Liver (tissue), 9 donors: ENCODE results near the gene KRTAP5-4. TPM values are rescaled to one million over a fixed set of nuclear protein-coding genes. Genes with fewer than 3 reads are reported as not detected.

Experiments used
- DNase-seq: peaks from one replicate; pipeline ENCODE4 v3.0.0-alpha.2; 2017; ENCODE audit warnings: low spot score
- H3K27ac ChIP-seq, 2 donors: one replicate each; pipeline ENCODE4 v1.7.0; 2013; ENCODE audit warnings: inconsistent platforms in 2 of 2, low read length in 2 of 2, control low read depth in 1 of 2, low read depth in 1 of 2, mild to moderate bottlenecking in 1 of 2
- H3K27me3 ChIP-seq, 4 donors: one replicate each; pipeline versions ENCODE4 v1.6.1 to v1.7.0; 2013; ENCODE audit warnings: low read length in 3 of 4, inconsistent platforms in 1 of 4, mild to moderate bottlenecking in 1 of 4, moderate library complexity in 1 of 4; ENCODE audit not compliant: control insufficient read depth in 4 of 4, insufficient read depth in 4 of 4
- H3K36me3 ChIP-seq, 4 donors: one replicate each; pipeline versions ENCODE4 v1.6.1 to v1.7.0; 2013; ENCODE audit warnings: low read length in 3 of 4, mild to moderate bottlenecking in 3 of 4, low read depth in 1 of 4, moderate library complexity in 1 of 4; ENCODE audit not compliant: control insufficient read depth in 4 of 4, insufficient read depth in 3 of 4
- H3K4me1 ChIP-seq, 4 donors: one replicate each; pipeline versions ENCODE4 v1.6.1 to v1.7.0; 2013; ENCODE audit warnings: low read length in 3 of 4, mild to moderate bottlenecking in 3 of 4, moderate library complexity in 1 of 4; ENCODE audit not compliant: control insufficient read depth in 4 of 4, insufficient read depth in 4 of 4
- H3K4me3 ChIP-seq, 3 donors: one replicate each; pipeline versions ENCODE4 v1.6.1 to v1.7.0; 2013; ENCODE audit warnings: low read length in 3 of 3, control low read depth in 1 of 3, low read depth in 1 of 3, mild to moderate bottlenecking in 1 of 3
- H3K9ac ChIP-seq, 2 donors: one replicate each; pipeline ENCODE4 v1.7.0; 2013; ENCODE audit warnings: low read length in 2 of 2, mild to moderate bottlenecking in 2 of 2, moderate library complexity in 2 of 2, control low read depth in 1 of 2, low read depth in 1 of 2
- H3K9me3 ChIP-seq, 4 donors: one replicate each; pipeline versions ENCODE4 v1.6.1 to v1.7.0; 2013; ENCODE audit warnings: low read length in 3 of 4; ENCODE audit not compliant: control insufficient read depth in 4 of 4
- EGR1 ChIP-seq, 2 donors: IDR thresholded peaks; 2 replicates each; pipeline ENCODE4 v1.6.1; 2016 to 2018; ENCODE audit warnings: antibody characterized with exemption in 2 of 2, low read depth in 2 of 2
- FOXA1 ChIP-seq: IDR thresholded peaks from 2 replicates; pipeline ENCODE4 v1.6.1; 2016; ENCODE audit warnings: antibody characterized with exemption
- FOXA2 ChIP-seq: IDR thresholded peaks from 2 replicates; pipeline ENCODE4 v1.6.1; 2016; ENCODE audit warnings: antibody characterized with exemption
- GABPA ChIP-seq, 2 donors: IDR thresholded peaks in 1 of 2; conservative IDR thresholded peaks in 1 of 2; 2 replicates each; pipeline ENCODE4 v1.6.1; 2016; ENCODE audit warnings: antibody characterized with exemption in 2 of 2, mild to moderate bottlenecking in 1 of 2, moderate library complexity in 1 of 2
- HNF4A ChIP-seq, 2 donors: conservative IDR thresholded peaks; 2 replicates each; pipeline ENCODE4 v1.6.1; 2016; ENCODE audit warnings: antibody characterized with exemption in 2 of 2, mild to moderate bottlenecking in 2 of 2
- HNF4G ChIP-seq: IDR thresholded peaks from 2 replicates; pipeline ENCODE4 v1.6.1; 2016; ENCODE audit warnings: antibody characterized with exemption
- JUND ChIP-seq, 2 donors: IDR thresholded peaks; 2 replicates each; pipeline ENCODE4 v1.6.1; 2016; ENCODE audit warnings: antibody characterized with exemption in 2 of 2
- NR2F2 ChIP-seq: IDR thresholded peaks from 2 replicates; pipeline ENCODE4 v1.6.1; 2016; ENCODE audit warnings: antibody characterized with exemption
- RAD21 ChIP-seq, 2 donors: IDR thresholded peaks; 2 replicates each; pipeline ENCODE4 v1.6.1; 2016; ENCODE audit warnings: antibody characterized with exemption in 2 of 2, mild to moderate bottlenecking in 2 of 2
- RXRA ChIP-seq, 2 donors: IDR thresholded peaks; 2 replicates each; pipeline ENCODE4 v1.6.1; 2017 to 2018; ENCODE audit warnings: antibody characterized with exemption in 2 of 2, mild to moderate bottlenecking in 1 of 2
- SP1 ChIP-seq: IDR thresholded peaks from 2 replicates; pipeline ENCODE4 v1.6.1; 2018; ENCODE audit warnings: antibody characterized with exemption, mild to moderate bottlenecking
- TAF1 ChIP-seq: conservative IDR thresholded peaks from 2 replicates; pipeline ENCODE4 v1.6.1; 2016; ENCODE audit warnings: antibody characterized with exemption, mild to moderate bottlenecking
- YY1 ChIP-seq: IDR thresholded peaks from 2 replicates; pipeline ENCODE4 v1.6.1; 2016; ENCODE audit warnings: antibody characterized with exemption, mild to moderate bottlenecking
- WGBS: extraction: QIAGEN DNeasy Blood & Tissue Kit; methylation state at CpG from one replicate; pipeline ENCODE4 v1.1.7; 2013; 5-methylcytosine and 5-hydroxymethylcytosine counted together
- polyA plus RNA-seq, 2 donors: library from polyadenylated mRNA; stranded (reverse) in 1 of 2; unstranded in 1 of 2; fragments of 200-250 nt in 1 of 2; fragments of >200 nt in 1 of 2; fragmentation: Nextera tagmentation in 1 of 2; extraction: Ambion mirVana in 1 of 2; gene quantifications; one replicate each; pipeline versions ENCODE4 v1.2.1 to v1.2.3, GENCODE V29; 2013 to 2015
- total RNA-seq, 2 donors: library from RNA; depleted of rRNA; stranded (reverse); fragments of >200 nt; gene quantifications; one replicate each; pipeline ENCODE4 v1.2.3, GENCODE V29; 2014
- TF ChIP-seq, protein P1 (sequence below): fragments of 150-350 bp; IDR thresholded peaks from 2 replicates; pipeline ENCODE4 v1.5.1; 2017; ENCODE audit warnings: improper control_type of control experiment, low read depth, low read length; ENCODE audit not compliant: missing input control
- TF ChIP-seq, protein P2 (sequence below): IDR thresholded peaks from 2 replicates; pipeline ENCODE4 v1.6.1; 2016; ENCODE audit warnings: antibody characterized with exemption
- TF ChIP-seq, protein P3 (sequence below): IDR thresholded peaks from 2 replicates; pipeline ENCODE4 v1.6.1; 2016; ENCODE audit warnings: antibody characterized with exemption
- TF ChIP-seq, protein P4 (sequence below): IDR thresholded peaks from 2 replicates; pipeline ENCODE4 v1.6.1; 2016; ENCODE audit warnings: antibody characterized with exemption
- TF ChIP-seq, protein P5 (sequence below): IDR thresholded peaks from 2 replicates; pipeline ENCODE4 v1.6.1; 2016; ENCODE audit warnings: antibody characterized with exemption, mild to moderate bottlenecking
- donor health status: healthy.
- donor health status: healthy.
- donor health status: healthy.
- donor health status: healthy.
- donor health status: healthy.

The KRTAP5-4 gene
- total and polyA plus RNA-seq, 4 donors = not detected

DNA sequence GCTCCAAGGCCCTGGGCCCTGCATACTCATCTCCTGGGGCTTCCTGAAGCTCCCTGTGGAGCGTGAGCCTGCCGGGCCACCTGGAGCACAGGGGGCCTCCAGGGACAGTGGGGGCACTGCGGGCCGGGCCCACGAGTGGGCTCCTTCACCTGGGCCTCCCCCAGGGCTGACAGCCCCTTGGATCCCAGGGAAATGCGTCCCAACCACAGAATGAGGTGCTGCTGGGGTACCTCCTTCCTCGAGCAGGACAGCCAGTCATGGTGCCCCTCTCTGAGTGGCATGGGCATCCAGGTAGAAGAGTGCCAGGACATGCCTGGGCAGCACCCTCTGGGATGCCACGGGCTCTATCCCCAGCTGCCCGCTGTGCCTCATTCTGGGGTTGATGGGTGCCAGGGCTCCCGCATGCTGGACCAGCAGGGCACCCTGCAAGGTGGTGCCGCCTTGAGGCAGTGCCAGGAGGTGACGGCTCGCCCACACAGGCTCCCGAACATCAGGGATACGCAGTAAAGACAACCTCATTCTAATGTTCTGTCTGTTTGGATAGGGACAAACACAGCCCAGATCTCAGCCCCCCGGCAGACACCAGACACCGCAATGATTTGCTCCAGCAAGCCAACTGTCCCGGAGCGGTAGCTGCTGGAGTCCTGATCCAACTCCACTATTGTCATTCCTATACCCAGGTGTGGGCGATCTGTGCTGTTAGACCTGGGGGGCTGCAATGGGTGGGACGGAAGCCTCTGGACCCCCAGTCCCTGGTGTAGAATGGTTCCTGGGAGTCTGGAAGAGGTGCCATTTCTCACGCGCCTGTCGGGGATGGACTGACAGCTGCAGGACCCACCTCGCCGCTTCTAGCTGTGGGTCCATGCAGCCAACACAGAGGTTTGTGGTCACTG lies 33.5 kb upstream of the KRTAP5-4 start:
- H3K27me3 ChIP-seq = no peaks in the 10 kb centered on the region
- no peaks in the 10 kb centered on the region for H3K36me3 ChIP-seq
- no peak overlapping the region for H3K4me3 ChIP-seq
- no peak for DNase-seq
- H3K9ac ChIP-seq = peak overlapping the region; percentile 8 to 19
- TF ChIP-seq SP1 = no peak
- TF ChIP-seq, protein P1, sequence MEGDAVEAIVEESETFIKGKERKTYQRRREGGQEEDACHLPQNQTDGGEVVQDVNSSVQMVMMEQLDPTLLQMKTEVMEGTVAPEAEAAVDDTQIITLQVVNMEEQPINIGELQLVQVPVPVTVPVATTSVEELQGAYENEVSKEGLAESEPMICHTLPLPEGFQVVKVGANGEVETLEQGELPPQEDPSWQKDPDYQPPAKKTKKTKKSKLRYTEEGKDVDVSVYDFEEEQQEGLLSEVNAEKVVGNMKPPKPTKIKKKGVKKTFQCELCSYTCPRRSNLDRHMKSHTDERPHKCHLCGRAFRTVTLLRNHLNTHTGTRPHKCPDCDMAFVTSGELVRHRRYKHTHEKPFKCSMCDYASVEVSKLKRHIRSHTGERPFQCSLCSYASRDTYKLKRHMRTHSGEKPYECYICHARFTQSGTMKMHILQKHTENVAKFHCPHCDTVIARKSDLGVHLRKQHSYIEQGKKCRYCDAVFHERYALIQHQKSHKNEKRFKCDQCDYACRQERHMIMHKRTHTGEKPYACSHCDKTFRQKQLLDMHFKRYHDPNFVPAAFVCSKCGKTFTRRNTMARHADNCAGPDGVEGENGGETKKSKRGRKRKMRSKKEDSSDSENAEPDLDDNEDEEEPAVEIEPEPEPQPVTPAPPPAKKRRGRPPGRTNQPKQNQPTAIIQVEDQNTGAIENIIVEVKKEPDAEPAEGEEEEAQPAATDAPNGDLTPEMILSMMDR = no peak
- TF ChIP-seq, protein P2, sequence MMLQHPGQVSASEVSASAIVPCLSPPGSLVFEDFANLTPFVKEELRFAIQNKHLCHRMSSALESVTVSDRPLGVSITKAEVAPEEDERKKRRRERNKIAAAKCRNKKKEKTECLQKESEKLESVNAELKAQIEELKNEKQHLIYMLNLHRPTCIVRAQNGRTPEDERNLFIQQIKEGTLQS = no peak
- no peak for TF ChIP-seq FOXA1
- no peak for TF ChIP-seq RXRA (IDR thresholded peaks at IDR 0.05)
- TF ChIP-seq RAD21 (IDR thresholded peaks at IDR 0.05) = no peak
- no peak for TF ChIP-seq NR2F2
- TF ChIP-seq EGR1 (IDR thresholded peaks at IDR 0.05; ENCODE audit: low read depth in 2 of 2) = no peak
- peaks cover 24 to 52% (median 44%) of the 10 kb centered on the region in 4 donors for H3K4me1 ChIP-seq
- WGBS = 79% methylated on average over 26 of the region's 26 CpGs
- H3K9me3 ChIP-seq = no peaks in the 10 kb centered on the region
- peak overlapping the region; percentile 76 to 89 for H3K27ac ChIP-seq

DNA sequence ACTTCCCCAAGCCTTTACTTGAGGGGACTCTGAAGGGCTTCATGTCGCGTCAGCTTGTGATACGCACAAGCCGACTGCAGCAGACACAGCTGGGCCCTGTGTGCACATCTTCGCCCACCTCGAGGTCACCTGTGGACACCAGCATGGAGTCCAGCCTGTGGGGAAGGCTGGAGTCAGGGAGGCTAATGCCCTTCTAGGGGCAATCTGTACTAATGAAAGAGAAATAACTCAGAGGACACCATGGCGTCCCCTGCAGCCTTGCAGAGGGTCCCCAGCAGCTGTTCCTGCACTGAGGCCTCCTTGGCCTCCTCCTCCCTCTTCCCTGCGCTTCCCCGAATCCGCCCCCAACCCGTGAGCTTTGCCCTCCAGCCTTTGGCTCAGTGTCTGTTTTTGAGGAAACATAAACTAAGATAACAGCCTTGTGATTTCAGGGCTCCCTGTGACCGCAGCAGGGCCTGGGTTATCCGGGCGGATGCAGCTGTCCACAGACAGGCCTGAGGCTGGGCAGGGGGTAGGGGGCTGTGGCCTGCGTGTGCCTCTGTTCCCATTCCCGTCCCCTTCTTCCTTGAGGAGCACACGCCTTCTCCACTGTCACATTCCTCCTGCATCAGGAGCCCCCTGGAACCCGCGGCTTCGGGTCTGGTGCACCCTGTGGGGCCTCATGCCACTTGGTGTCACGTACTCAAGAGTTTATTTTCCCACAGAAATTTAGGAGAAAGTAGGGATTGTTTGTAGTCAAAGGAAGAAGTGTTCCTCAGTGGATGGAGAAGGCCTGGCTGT lies 32.6 kb upstream of the KRTAP5-4 start:
- Histone ChIP-seq H3K27me3 (no peaks in the 10 kb centered on the region), H3K9ac (peak overlapping the region in 1 of 2 donors; percentile 8), H3K9me3 (no peaks in the 10 kb centered on the region), H3K4me3 (no peak overlapping the region), H3K4me1 (peaks cover 23 to 47% (median 42%) of the 10 kb centered on the region in 4 donors), H3K36me3 (no peaks in the 10 kb centered on the region), H3K27ac (peak overlapping the region; percentile 76 to 89)
- TF ChIP-seq HNF4A (conservative IDR thresholded peaks at IDR 0.05) = peak; percentile 86 to 89
- peak; percentile 62 for TF ChIP-seq YY1
- TF ChIP-seq, protein P3, sequence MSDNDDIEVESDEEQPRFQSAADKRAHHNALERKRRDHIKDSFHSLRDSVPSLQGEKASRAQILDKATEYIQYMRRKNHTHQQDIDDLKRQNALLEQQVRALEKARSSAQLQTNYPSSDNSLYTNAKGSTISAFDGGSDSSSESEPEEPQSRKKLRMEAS = peak; percentile 90
- TF ChIP-seq, protein P4, sequence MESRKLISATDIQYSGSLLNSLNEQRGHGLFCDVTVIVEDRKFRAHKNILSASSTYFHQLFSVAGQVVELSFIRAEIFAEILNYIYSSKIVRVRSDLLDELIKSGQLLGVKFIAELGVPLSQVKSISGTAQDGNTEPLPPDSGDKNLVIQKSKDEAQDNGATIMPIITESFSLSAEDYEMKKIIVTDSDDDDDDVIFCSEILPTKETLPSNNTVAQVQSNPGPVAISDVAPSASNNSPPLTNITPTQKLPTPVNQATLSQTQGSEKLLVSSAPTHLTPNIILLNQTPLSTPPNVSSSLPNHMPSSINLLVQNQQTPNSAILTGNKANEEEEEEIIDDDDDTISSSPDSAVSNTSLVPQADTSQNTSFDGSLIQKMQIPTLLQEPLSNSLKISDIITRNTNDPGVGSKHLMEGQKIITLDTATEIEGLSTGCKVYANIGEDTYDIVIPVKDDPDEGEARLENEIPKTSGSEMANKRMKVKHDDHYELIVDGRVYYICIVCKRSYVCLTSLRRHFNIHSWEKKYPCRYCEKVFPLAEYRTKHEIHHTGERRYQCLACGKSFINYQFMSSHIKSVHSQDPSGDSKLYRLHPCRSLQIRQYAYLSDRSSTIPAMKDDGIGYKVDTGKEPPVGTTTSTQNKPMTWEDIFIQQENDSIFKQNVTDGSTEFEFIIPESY = no peak
- peak; percentile 100 for TF ChIP-seq NR2F2
- TF ChIP-seq SP1 = peak; percentile 93
- TF ChIP-seq HNF4G = peak; percentile 58
- peak; percentile 59 to 68 for TF ChIP-seq RAD21 (IDR thresholded peaks at IDR 0.05)
- no peak for TF ChIP-seq FOXA1
- TF ChIP-seq, protein P1 = no peak
- TF ChIP-seq RXRA (IDR thresholded peaks at IDR 0.05) = peak; percentile 96 to 97
- peak in 1 of 2 donors; percentile 33 for TF ChIP-seq GABPA (IDR thresholded peaks at IDR 0.05 in 1 of 2, conservative IDR thresholded peaks at IDR 0.05 in 1 of 2)
- TF ChIP-seq TAF1 = no peak
- peak; percentile 29 to 78 for TF ChIP-seq EGR1 (IDR thresholded peaks at IDR 0.05; ENCODE audit: low read depth in 2 of 2)
- peak in 1 of 2 donors; percentile 48 for TF ChIP-seq JUND (IDR thresholded peaks at IDR 0.05)
- TF ChIP-seq, protein P2 = no peak
- TF ChIP-seq, protein P5, sequence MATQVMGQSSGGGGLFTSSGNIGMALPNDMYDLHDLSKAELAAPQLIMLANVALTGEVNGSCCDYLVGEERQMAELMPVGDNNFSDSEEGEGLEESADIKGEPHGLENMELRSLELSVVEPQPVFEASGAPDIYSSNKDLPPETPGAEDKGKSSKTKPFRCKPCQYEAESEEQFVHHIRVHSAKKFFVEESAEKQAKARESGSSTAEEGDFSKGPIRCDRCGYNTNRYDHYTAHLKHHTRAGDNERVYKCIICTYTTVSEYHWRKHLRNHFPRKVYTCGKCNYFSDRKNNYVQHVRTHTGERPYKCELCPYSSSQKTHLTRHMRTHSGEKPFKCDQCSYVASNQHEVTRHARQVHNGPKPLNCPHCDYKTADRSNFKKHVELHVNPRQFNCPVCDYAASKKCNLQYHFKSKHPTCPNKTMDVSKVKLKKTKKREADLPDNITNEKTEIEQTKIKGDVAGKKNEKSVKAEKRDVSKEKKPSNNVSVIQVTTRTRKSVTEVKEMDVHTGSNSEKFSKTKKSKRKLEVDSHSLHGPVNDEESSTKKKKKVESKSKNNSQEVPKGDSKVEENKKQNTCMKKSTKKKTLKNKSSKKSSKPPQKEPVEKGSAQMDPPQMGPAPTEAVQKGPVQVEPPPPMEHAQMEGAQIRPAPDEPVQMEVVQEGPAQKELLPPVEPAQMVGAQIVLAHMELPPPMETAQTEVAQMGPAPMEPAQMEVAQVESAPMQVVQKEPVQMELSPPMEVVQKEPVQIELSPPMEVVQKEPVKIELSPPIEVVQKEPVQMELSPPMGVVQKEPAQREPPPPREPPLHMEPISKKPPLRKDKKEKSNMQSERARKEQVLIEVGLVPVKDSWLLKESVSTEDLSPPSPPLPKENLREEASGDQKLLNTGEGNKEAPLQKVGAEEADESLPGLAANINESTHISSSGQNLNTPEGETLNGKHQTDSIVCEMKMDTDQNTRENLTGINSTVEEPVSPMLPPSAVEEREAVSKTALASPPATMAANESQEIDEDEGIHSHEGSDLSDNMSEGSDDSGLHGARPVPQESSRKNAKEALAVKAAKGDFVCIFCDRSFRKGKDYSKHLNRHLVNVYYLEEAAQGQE = peak; percentile 72
- TF ChIP-seq FOXA2 = peak; percentile 50
- WGBS = 33% methylated on average over 21 of the region's 21 CpGs
- DNase-seq = peak; percentile 66
